HFFc6 (cell line): Measurements from ENCODE around the gene SPRED2. TPM values are rescaled to one million over a fixed set of nuclear protein-coding genes. Genes with fewer than 3 reads are reported as not detected.

Experiments used
- DNase-seq: peaks from one replicate; pipeline ENCODE4 v3.0.0-alpha.2; 2018
- H3K27ac Mint-ChIP-seq: 2 replicates; pipeline ENCODE4 v1.8.0; 2020; ENCODE audit warnings: mild to moderate bottlenecking, mixed read lengths
- H3K27me3 Mint-ChIP-seq: 2 replicates; pipeline ENCODE4 v1.8.0; 2021; ENCODE audit warnings: mild to moderate bottlenecking, moderate library complexity, mixed read lengths; ENCODE audit not compliant: insufficient read depth
- H3K36me3 Mint-ChIP-seq: 2 replicates; pipeline ENCODE4 v1.8.0; 2021; ENCODE audit warnings: low read depth, mixed read lengths
- H3K4me1 Mint-ChIP-seq: 2 replicates; pipeline ENCODE4 v1.8.0; 2020; ENCODE audit warnings: low read depth, mixed read lengths
- H3K4me3 Mint-ChIP-seq: 2 replicates; pipeline ENCODE4 v1.8.0; 2020; ENCODE audit warnings: mild to moderate bottlenecking, moderate library complexity, mixed read lengths
- H3K9me3 Mint-ChIP-seq: 2 replicates; pipeline ENCODE4 v1.8.0; 2020; ENCODE audit warnings: mild to moderate bottlenecking, mixed read lengths
- CTCF ChIP-seq: fragments of 200-600 bp; sonication (generic); IDR thresholded peaks from 2 replicates; pipeline ENCODE4 v1.5.0; 2021; ENCODE audit warnings: antibody characterized with exemption, mild to moderate bottlenecking
- total RNA-seq, 6 experiments: library from RNA; stranded (reverse); fragmentation: NEBNext Ultra II Directional; extraction: Animal tissue kit (Norgen Biotek cat#: 25700); gene quantifications; 2 replicates in 1 of 6; 3 replicates in 5 of 6; pipeline ENCODE4 v1.2.3, GENCODE V29; 2021

Gene SPRED2
- total RNA-seq, 6 experiments from 2014 or later: 28.7 to 38.5 (median 33.3) TPM

- Mint-ChIP-seq H3K4me1 (no peaks in the 10 kb centered on the region; the same call in none of the 2 replicates), H3K9me3 (no peaks in the 10 kb centered on the region), H3K36me3 (no peaks in the 10 kb centered on the region), H3K27ac (no peak overlapping the region), H3K4me3 (no peak overlapping the region), H3K27me3 (peaks cover 1% of the 10 kb centered on the region; the same call in 1 of the 2 replicates)
- DNase-seq: no peak
- no peak for TF ChIP-seq CTCF
Observed at GRCh38 chr2:65293376-65293775, 139.0 kb downstream of the SPRED2 start.

- Mint-ChIP-seq H3K27ac (no peak overlapping the region), H3K27me3 (peaks cover 1% of the 10 kb centered on the region; the same call in 1 of the 2 replicates), H3K36me3 (no peaks in the 10 kb centered on the region), H3K4me3 (no peak overlapping the region), H3K9me3 (no peaks in the 10 kb centered on the region), H3K4me1 (no peaks in the 10 kb centered on the region; the same call in none of the 2 replicates)
- DNase-seq: no peak
- TF ChIP-seq CTCF: no peak
Observed at GRCh38 chr2:65292461-65293011, 139.9 kb downstream of the SPRED2 start.

- Mint-ChIP-seq H3K9me3 (no peaks in the 10 kb centered on the region), H3K27ac (no peak overlapping the region), H3K4me1 (no peaks in the 10 kb centered on the region; the same call in none of the 2 replicates), H3K36me3 (no peaks in the 10 kb centered on the region), H3K27me3 (peaks cover 1% of the 10 kb centered on the region; the same call in 1 of the 2 replicates), H3K4me3 (no peak overlapping the region)
- no peak for TF ChIP-seq CTCF
- no peak for DNase-seq
Observed at GRCh38 chr2:65292106-65292400, 140.3 kb downstream of the SPRED2 start.

GRCh38 chr2:65291216-65292105 lies 140.9 kb downstream of the SPRED2 start:
- no peak for DNase-seq
- Mint-ChIP-seq H3K4me1 (no peaks in the 10 kb centered on the region; the same call in none of the 2 replicates), H3K27me3 (peaks cover 1% of the 10 kb centered on the region; the same call in 1 of the 2 replicates)

GRCh38 chr2:65287364-65287763 lies 145.0 kb downstream of the SPRED2 start:
- Mint-ChIP-seq H3K27me3 (no peaks in the 10 kb centered on the region; the same call in 1 of the 2 replicates), H3K9me3 (no peaks in the 10 kb centered on the region), H3K27ac (no peak overlapping the region), H3K4me3 (no peak overlapping the region), H3K36me3 (no peaks in the 10 kb centered on the region), H3K4me1 (peaks cover 4% of the 10 kb centered on the region)
- no peak for DNase-seq
- TF ChIP-seq CTCF: no peak

More at GRCh38 chr2:65291216-65292105, 140.9 kb downstream of the SPRED2 start:
- TF ChIP-seq CTCF: no peak
- Mint-ChIP-seq H3K36me3 (no peaks in the 10 kb centered on the region), H3K9me3 (no peaks in the 10 kb centered on the region), H3K27ac (no peak overlapping the region), H3K4me3 (no peak overlapping the region)
